Transverse colon (tissue), 3 donors: ENCODE results near the gene RIMS3.

Experiments used
- POLR2A ChIP-seq: fragments of 450-650 bp; IDR thresholded peaks from one replicate; pipeline ENCODE4 v1.6.1; 2016; ENCODE audit warnings: antibody characterized with exemption, mild to moderate bottlenecking, moderate library complexity
- TF ChIP-seq, protein P1 (sequence below), 5 experiments: fragments of 200-600 bp in 3 of 5; fragments of 450-650 bp in 2 of 5; sonication (generic) in 3 of 5; IDR thresholded peaks; 1 replicate in 2 of 5; 2 replicates in 3 of 5; pipeline ENCODE4 v1.5.1; 2016 to 2017; ENCODE audit warnings: antibody characterized with exemption in 5 of 5, inconsistent platforms in 3 of 5, mild to moderate bottlenecking in 2 of 5, moderate library complexity in 1 of 5

DNA sequence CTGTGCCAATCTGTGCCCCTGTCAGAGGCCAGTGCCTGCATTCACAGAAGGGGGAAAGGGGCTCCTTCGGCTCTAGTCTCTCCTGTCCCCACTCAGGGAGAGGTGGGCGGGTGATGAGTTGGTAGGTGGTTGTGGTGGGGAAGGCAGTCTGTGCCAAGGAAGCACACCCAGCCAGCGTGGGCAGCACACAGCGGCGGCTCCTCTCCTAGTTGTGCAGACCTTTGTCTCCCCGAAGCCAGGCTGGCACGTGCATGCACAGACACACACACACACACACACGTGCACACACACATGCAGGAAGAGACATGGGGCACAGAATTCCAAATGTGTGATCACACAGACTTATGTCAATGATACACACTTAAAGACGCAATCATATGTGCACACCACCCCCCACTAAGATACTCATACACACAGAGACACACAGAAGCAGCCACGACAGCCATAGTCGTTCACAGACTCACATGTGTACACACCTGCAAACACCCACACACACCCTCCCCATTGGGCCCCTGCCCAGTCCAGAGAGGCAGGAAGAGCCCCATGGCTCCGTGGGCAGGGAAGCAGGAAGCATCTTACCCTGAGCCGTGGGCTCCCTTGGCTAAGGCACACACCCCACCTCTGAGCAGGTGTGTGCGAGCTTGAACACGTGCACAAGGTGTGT lies 16.4 kb downstream of the RIMS3 start:
- TF ChIP-seq, protein P1, sequence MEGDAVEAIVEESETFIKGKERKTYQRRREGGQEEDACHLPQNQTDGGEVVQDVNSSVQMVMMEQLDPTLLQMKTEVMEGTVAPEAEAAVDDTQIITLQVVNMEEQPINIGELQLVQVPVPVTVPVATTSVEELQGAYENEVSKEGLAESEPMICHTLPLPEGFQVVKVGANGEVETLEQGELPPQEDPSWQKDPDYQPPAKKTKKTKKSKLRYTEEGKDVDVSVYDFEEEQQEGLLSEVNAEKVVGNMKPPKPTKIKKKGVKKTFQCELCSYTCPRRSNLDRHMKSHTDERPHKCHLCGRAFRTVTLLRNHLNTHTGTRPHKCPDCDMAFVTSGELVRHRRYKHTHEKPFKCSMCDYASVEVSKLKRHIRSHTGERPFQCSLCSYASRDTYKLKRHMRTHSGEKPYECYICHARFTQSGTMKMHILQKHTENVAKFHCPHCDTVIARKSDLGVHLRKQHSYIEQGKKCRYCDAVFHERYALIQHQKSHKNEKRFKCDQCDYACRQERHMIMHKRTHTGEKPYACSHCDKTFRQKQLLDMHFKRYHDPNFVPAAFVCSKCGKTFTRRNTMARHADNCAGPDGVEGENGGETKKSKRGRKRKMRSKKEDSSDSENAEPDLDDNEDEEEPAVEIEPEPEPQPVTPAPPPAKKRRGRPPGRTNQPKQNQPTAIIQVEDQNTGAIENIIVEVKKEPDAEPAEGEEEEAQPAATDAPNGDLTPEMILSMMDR (IDR thresholded peaks at IDR 0.05) = no peak
- no peak for TF ChIP-seq POLR2A
